WTC11 (cell line): ENCODE results near the gene HHAT. TPM values are rescaled to one million over a fixed set of nuclear protein-coding genes. Genes with fewer than 3 reads are reported as not detected.
A peak's percentile ranks its signal among the peaks of the same experiment; 100 is the strongest.

ENCODE experiments used
- ATAC-seq: fragments of 200-7000 bp; cut with Tn5 transposase; 2 replicates; pipeline ENCODE4 v1.10.0; 2021; ENCODE audit warnings: mild to moderate bottlenecking, moderate library complexity
- CTCF ChIA-PET: fragments of 300-600 bp; sonication (Branson Sonifier 250); formaldehyde crosslinking; loops from one replicate; lab custom pipeline; 2021; ENCODE audit warnings: antibody characterized with exemption; lab: Charles Lee
- POLR2A ChIA-PET: fragments of 350-600 bp; sonication (Branson Sonifier 250); formaldehyde crosslinking; loops from one replicate; lab custom pipeline; 2021; ENCODE audit warnings: antibody characterized with exemption; lab: Charles Lee
- DNase-seq: peaks from one replicate; pipeline ENCODE4 v3.0.0; 2021; ENCODE audit warnings: low spot score
- H3K27ac Mint-ChIP-seq: 2 replicates; pipeline ENCODE4 v1.8.0; 2021; ENCODE audit warnings: mixed read lengths
- H3K27me3 Mint-ChIP-seq: 2 replicates; pipeline ENCODE4 v1.8.0; 2021; ENCODE audit warnings: low read depth, mild to moderate bottlenecking, moderate library complexity, mixed read lengths
- H3K36me3 Mint-ChIP-seq: 2 replicates; pipeline ENCODE4 v1.8.0; 2021; ENCODE audit warnings: mixed read lengths
- H3K4me1 Mint-ChIP-seq: 2 replicates; pipeline ENCODE4 v1.8.0; 2022; ENCODE audit warnings: mixed read lengths
- H3K4me3 Mint-ChIP-seq: 2 replicates; pipeline ENCODE4 v1.8.0; 2021; ENCODE audit warnings: mild to moderate bottlenecking, moderate library complexity, mixed read lengths
- H3K9me3 Mint-ChIP-seq: 2 replicates; pipeline ENCODE4 v1.8.0; 2021; ENCODE audit warnings: mixed read lengths
- CREB1 ChIP-seq: sonication (generic); formaldehyde crosslinking; IDR thresholded peaks from 2 replicates; pipeline ENCODE4 v1.8.0; 2023; ENCODE audit warnings: mild to moderate bottlenecking, missing genetic modification reagents
- CREM ChIP-seq: sonication (generic); formaldehyde crosslinking; IDR thresholded peaks from 2 replicates; pipeline ENCODE4 v1.8.1; 2022; ENCODE audit warnings: mild to moderate bottlenecking, missing genetic modification reagents, moderate library complexity
- ELF4 ChIP-seq: sonication (generic); formaldehyde crosslinking; IDR thresholded peaks from 2 replicates; pipeline ENCODE4 v1.8.1; 2022; ENCODE audit warnings: low read depth, mild to moderate bottlenecking, moderate library complexity, missing genetic modification reagents
- ESRRA ChIP-seq: sonication (generic); formaldehyde crosslinking; IDR thresholded peaks from 2 replicates; pipeline ENCODE4 v1.8.1; 2022; ENCODE audit warnings: mild to moderate bottlenecking, missing genetic modification reagents, borderline replicate concordance
- FOXK1 ChIP-seq: sonication (generic); formaldehyde crosslinking; IDR thresholded peaks from 2 replicates; pipeline ENCODE4 v1.8.0; 2022; ENCODE audit warnings: mild to moderate bottlenecking, moderate library complexity, missing genetic modification reagents
- KAT7 ChIP-seq: sonication (generic); formaldehyde crosslinking; IDR thresholded peaks from 2 replicates; pipeline ENCODE4 v1.8.1; 2023; ENCODE audit warnings: missing genetic modification reagents, mild to moderate bottlenecking, borderline replicate concordance
- MYBL2 ChIP-seq: sonication (generic); formaldehyde crosslinking; IDR thresholded peaks from 2 replicates; pipeline ENCODE4 v1.8.1; 2023; ENCODE audit warnings: mild to moderate bottlenecking, moderate library complexity, missing genetic modification reagents
- NR2C2 ChIP-seq: sonication (generic); formaldehyde crosslinking; IDR thresholded peaks from 2 replicates; pipeline ENCODE4 v1.8.0; 2022; ENCODE audit warnings: mild to moderate bottlenecking, missing genetic modification reagents
- PRRX2 ChIP-seq: fragments of 250-450 bp; sonication (Bioruptor Pico); IDR thresholded peaks from 2 replicates; pipeline ENCODE4 v1.8.0; 2021; ENCODE audit warnings: mild to moderate bottlenecking
- SOX15 ChIP-seq: fragments of 250-450 bp; sonication (Bioruptor Pico); IDR thresholded peaks from 2 replicates; pipeline ENCODE4 v1.9.0; 2021; ENCODE audit warnings: mild to moderate bottlenecking
- TEAD1 ChIP-seq: sonication (generic); formaldehyde crosslinking; IDR thresholded peaks from 2 replicates; pipeline ENCODE4 v1.8.0; 2022; ENCODE audit warnings: mild to moderate bottlenecking, missing genetic modification reagents
- TP53 ChIP-seq: sonication (generic); formaldehyde crosslinking; IDR thresholded peaks from 2 replicates; pipeline ENCODE4 v1.8.1; 2023; ENCODE audit warnings: mild to moderate bottlenecking, missing genetic modification reagents
- ZNF121 ChIP-seq: sonication (generic); formaldehyde crosslinking; IDR thresholded peaks from 2 replicates; pipeline ENCODE4 v1.8.0; 2023; ENCODE audit warnings: missing genetic modification reagents
- ZNF263 ChIP-seq: sonication (generic); formaldehyde crosslinking; IDR thresholded peaks from 2 replicates; pipeline ENCODE4 v1.8.1; 2022; ENCODE audit warnings: low read depth, mild to moderate bottlenecking, moderate library complexity, missing genetic modification reagents
- ZNF317 ChIP-seq: sonication (generic); formaldehyde crosslinking; IDR thresholded peaks from 2 replicates; pipeline ENCODE4 v1.8.1; 2023; ENCODE audit warnings: low read depth, mild to moderate bottlenecking, moderate library complexity, missing genetic modification reagents, borderline replicate concordance
- total RNA-seq: library from RNA; stranded (reverse); gene quantifications from 3 replicates; pipeline ENCODE4 v1.2.3, GENCODE V29; 2021
- TF ChIP-seq, protein P1 (sequence below): sonication (generic); formaldehyde crosslinking; IDR thresholded peaks from 2 replicates; pipeline ENCODE4 v1.8.0; 2022; ENCODE audit warnings: mild to moderate bottlenecking, missing genetic modification reagents
- TF ChIP-seq, protein P2 (sequence below): fragments of 250-450 bp; sonication (Bioruptor Pico); IDR thresholded peaks from 2 replicates; pipeline ENCODE4 v1.9.0; 2021; ENCODE audit warnings: mild to moderate bottlenecking
- TF ChIP-seq, protein P3 (sequence below): sonication (generic); formaldehyde crosslinking; IDR thresholded peaks from 2 replicates; pipeline ENCODE4 v1.8.1; 2022; ENCODE audit warnings: missing genetic modification reagents, borderline replicate concordance
- TF ChIP-seq, protein P4 (sequence below): sonication (generic); formaldehyde crosslinking; IDR thresholded peaks from 2 replicates; pipeline ENCODE4 v1.8.1; 2023; ENCODE audit warnings: mild to moderate bottlenecking, moderate library complexity, missing genetic modification reagents
- TF ChIP-seq, protein P5 (sequence below): fragments of 250-450 bp; sonication (Bioruptor Pico); IDR thresholded peaks from 2 replicates; pipeline ENCODE4 v1.8.0; 2021; ENCODE audit warnings: mild to moderate bottlenecking

HHAT gene
- total RNA-seq, 1 experiment from 2014 or later, result 0.39 TPM

DNA sequence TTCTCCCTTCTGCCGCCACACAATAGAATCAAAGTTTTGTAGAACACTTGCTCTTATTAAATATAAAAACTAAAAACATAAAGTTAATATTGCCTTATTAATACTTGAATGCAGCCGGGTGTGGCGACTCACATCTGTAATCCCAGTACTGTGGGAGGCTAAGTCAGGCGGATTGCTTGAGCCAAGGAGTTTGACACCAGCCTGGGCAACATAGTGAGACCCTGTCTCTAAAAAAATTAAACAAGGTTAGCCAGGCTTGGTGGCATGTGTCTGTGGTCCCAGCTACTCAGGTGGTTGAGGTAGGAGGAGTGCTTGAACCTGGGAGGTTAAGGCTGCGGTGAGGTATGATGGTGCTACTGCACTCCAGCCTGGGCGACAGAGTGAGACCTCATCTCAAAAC is 13.2 kb upstream of the HHAT start:
- no peak overlapping the region for H3K27ac Mint-ChIP-seq
- peaks cover 11% of the 10 kb centered on the region for H3K27me3 Mint-ChIP-seq
- no peak for DNase-seq
- no peak overlapping the region for H3K4me3 Mint-ChIP-seq
- no peak for ATAC-seq
- ChIA-PET CTCF (interaction anchor here (0.6 kb wide), 1 partner anchor 16 kb away, joined by 4 read pairs; no protein-coding TSS in a partner anchor), POLR2A (no interaction called here)
- TF ChIP-seq CREM (CRISPR knock-in tag) (no peak), KAT7 (CRISPR knock-in tag) (no peak), ESRRA (no peak), TEAD1 (CRISPR knock-in tag) (no peak), ZNF121 (CRISPR knock-in tag) (peak; percentile 41; the same call in 1 of the 2 replicates), ELF4 (CRISPR knock-in tag) (no peak)
- TF ChIP-seq, protein P1, sequence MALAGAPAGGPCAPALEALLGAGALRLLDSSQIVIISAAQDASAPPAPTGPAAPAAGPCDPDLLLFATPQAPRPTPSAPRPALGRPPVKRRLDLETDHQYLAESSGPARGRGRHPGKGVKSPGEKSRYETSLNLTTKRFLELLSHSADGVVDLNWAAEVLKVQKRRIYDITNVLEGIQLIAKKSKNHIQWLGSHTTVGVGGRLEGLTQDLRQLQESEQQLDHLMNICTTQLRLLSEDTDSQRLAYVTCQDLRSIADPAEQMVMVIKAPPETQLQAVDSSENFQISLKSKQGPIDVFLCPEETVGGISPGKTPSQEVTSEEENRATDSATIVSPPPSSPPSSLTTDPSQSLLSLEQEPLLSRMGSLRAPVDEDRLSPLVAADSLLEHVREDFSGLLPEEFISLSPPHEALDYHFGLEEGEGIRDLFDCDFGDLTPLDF (CRISPR knock-in tag), result no peak
- H3K4me1 Mint-ChIP-seq, result peaks cover 4% of the 10 kb centered on the region
- H3K9me3 Mint-ChIP-seq, result no peaks in the 10 kb centered on the region
- H3K36me3 Mint-ChIP-seq, result no peaks in the 10 kb centered on the region

DNA sequence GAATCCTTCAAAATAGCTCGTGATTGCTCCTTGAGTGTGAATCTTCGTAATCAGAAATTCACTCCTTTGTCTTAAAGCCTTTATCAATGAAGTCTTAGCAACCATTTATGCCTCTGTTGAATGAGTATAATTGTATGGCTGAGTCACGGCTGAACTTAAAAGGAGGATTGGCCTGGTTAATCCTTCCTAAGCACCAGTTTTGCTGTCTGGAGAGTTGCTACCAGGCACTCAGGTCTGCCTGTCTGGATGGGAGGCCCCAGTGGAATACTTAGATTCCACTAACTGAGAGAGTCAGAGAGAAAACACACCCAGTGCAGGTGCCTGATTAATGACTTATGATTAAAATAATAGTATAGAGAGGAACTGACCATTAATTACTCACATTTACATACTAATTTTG is 7.6 kb upstream of the HHAT start:
- H3K9me3 Mint-ChIP-seq, result peaks cover 13% of the 10 kb centered on the region
- H3K27me3 Mint-ChIP-seq, result peaks cover 15% of the 10 kb centered on the region
- ATAC-seq (no peak), DNase-seq (no peak)
- POLR2A ChIA-PET, result interaction anchor here (0.6 kb wide), 1 partner anchor 182 kb away, joined by 3 read pairs; no protein-coding TSS in a partner anchor
- no peak overlapping the region for H3K4me3 Mint-ChIP-seq
- CTCF ChIA-PET, result interaction anchor here (0.6 kb wide), 1 partner anchor 78 kb away, joined by 4 read pairs; no protein-coding TSS in a partner anchor
- no peak overlapping the region for H3K27ac Mint-ChIP-seq
- H3K36me3 Mint-ChIP-seq, result no peaks in the 10 kb centered on the region
- peaks cover 13% of the 10 kb centered on the region for H3K4me1 Mint-ChIP-seq
- no peak for TF ChIP-seq NR2C2 (CRISPR knock-in tag)
- TF ChIP-seq, protein P2, sequence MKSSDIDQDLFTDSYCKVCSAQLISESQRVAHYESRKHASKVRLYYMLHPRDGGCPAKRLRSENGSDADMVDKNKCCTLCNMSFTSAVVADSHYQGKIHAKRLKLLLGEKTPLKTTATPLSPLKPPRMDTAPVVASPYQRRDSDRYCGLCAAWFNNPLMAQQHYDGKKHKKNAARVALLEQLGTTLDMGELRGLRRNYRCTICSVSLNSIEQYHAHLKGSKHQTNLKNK, result no peak
- TF ChIP-seq, protein P3, sequence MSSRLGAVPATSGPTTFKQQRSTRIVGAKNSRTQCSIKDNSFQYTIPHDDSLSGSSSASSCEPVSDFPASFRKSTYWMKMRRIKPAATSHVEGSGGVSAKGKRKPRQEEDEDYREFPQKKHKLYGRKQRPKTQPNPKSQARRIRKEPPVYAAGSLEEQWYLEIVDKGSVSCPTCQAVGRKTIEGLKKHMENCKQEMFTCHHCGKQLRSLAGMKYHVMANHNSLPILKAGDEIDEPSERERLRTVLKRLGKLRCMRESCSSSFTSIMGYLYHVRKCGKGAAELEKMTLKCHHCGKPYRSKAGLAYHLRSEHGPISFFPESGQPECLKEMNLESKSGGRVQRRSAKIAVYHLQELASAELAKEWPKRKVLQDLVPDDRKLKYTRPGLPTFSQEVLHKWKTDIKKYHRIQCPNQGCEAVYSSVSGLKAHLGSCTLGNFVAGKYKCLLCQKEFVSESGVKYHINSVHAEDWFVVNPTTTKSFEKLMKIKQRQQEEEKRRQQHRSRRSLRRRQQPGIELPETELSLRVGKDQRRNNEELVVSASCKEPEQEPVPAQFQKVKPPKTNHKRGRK, result no peak
- no peak for TF ChIP-seq TP53 (CRISPR knock-in tag)
- TF ChIP-seq, protein P4, sequence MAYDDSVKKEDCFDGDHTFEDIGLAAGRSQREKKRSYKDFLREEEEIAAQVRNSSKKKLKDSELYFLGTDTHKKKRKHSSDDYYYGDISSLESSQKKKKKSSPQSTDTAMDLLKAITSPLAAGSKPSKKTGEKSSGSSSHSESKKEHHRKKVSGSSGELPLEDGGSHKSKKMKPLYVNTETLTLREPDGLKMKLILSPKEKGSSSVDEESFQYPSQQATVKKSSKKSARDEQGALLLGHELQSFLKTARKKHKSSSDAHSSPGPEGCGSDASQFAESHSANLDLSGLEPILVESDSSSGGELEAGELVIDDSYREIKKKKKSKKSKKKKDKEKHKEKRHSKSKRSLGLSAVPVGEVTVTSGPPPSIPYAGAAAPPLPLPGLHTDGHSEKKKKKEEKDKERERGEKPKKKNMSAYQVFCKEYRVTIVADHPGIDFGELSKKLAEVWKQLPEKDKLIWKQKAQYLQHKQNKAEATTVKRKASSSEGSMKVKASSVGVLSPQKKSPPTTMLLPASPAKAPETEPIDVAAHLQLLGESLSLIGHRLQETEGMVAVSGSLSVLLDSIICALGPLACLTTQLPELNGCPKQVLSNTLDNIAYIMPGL, result no peak

DNA sequence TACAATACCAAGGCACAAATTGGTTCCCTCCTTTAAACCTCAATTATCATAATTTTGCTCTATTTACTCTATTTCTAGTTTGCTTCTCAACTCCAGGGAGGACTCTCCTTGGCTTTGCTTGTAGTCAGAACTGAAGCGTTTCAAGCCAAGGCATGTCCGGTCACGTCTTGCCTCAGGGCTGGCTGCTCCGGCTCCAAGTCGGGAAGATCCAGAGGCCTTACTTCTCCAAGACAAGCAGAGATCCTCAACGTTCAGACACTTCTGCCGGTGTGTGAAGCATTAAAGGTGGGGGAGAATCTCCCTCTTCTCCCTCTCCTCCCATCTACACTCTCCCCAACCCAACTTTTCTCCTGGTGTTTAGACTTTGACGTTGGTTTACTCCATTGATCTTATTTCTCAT is 7.2 kb upstream of the HHAT start:
- H3K27ac Mint-ChIP-seq, result peak overlapping the region; percentile 4; the same call in 1 of the 2 replicates
- H3K4me1 Mint-ChIP-seq, result peaks cover 13% of the 10 kb centered on the region
- CTCF ChIA-PET, result no interaction called here
- peaks cover 13% of the 10 kb centered on the region for H3K9me3 Mint-ChIP-seq
- no peak overlapping the region for H3K4me3 Mint-ChIP-seq
- H3K36me3 Mint-ChIP-seq, result no peaks in the 10 kb centered on the region
- TF ChIP-seq, protein P5, sequence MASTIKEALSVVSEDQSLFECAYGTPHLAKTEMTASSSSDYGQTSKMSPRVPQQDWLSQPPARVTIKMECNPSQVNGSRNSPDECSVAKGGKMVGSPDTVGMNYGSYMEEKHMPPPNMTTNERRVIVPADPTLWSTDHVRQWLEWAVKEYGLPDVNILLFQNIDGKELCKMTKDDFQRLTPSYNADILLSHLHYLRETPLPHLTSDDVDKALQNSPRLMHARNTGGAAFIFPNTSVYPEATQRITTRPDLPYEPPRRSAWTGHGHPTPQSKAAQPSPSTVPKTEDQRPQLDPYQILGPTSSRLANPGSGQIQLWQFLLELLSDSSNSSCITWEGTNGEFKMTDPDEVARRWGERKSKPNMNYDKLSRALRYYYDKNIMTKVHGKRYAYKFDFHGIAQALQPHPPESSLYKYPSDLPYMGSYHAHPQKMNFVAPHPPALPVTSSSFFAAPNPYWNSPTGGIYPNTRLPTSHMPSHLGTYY (CRISPR knock-in tag), result no peak
- TF ChIP-seq ZNF263 (CRISPR knock-in tag) (no peak), CREB1 (CRISPR knock-in tag) (no peak), FOXK1 (CRISPR knock-in tag) (no peak), PRRX2 (no peak), SOX15 (no peak), ESRRA (no peak), MYBL2 (no peak), TP53 (CRISPR knock-in tag) (no peak), ZNF317 (CRISPR knock-in tag) (no peak), KAT7 (CRISPR knock-in tag) (no peak), TEAD1 (CRISPR knock-in tag) (no peak)
- TF ChIP-seq, protein P1 (CRISPR knock-in tag), result no peak
- DNase-seq (no peak), ATAC-seq (no peak)
- H3K27me3 Mint-ChIP-seq, result peaks cover 18% of the 10 kb centered on the region
- POLR2A ChIA-PET, result no interaction called here
